DND-41 (cell line): ENCODE data around the gene GPRC5D.

Experiments used
- ATAC-seq: fragments of 200-7000 bp; cut with Tn5 transposase; 3 replicates; pipeline ENCODE4 v1.9.1; 2021; ENCODE audit warnings: low read depth; ENCODE audit not compliant: insufficient read depth
- DNase-seq: peaks from one replicate; pipeline ENCODE4 v3.0.0-alpha.2; 2020
- H2AFZ ChIP-seq: 2 replicates; pipeline ENCODE4 v1.6.0; 2012; ENCODE audit warnings: low read depth, low read length
- H3K27ac ChIP-seq: 2 replicates; pipeline ENCODE4 v1.5.1; 2012; ENCODE audit warnings: low read length, inconsistent platforms
- H3K27me3 ChIP-seq: fragments of 200-600 bp; sonication (generic); 2 replicates; pipeline ENCODE4 v1.6.0; 2012; ENCODE audit warnings: low read length, mild to moderate bottlenecking, inconsistent platforms; ENCODE audit not compliant: insufficient read depth, poor library complexity
- H3K36me3 ChIP-seq: 2 replicates; pipeline ENCODE4 v1.5.1; 2012; ENCODE audit warnings: low read length, inconsistent platforms; ENCODE audit not compliant: insufficient read depth
- H3K4me1 ChIP-seq: 2 replicates; pipeline ENCODE4 v1.5.1; 2012; ENCODE audit warnings: mild to moderate bottlenecking, low read length; ENCODE audit not compliant: insufficient read depth
- H3K4me2 ChIP-seq: 2 replicates; pipeline ENCODE4 v1.6.0; 2012; ENCODE audit warnings: mild to moderate bottlenecking, moderate library complexity, low read length, inconsistent platforms; ENCODE audit not compliant: insufficient read depth
- H3K4me3 ChIP-seq, 2 experiments: fragments of 200-600 bp in 1 of 2; shearing (Covaris generic) in 1 of 2; 2 replicates each; pipeline ENCODE4 v1.5.1; 2012 to 2016; ENCODE audit warnings: inconsistent platforms in 2 of 2, low read length in 2 of 2, mild to moderate bottlenecking in 2 of 2, low read depth in 1 of 2, moderate library complexity in 1 of 2
- H3K79me2 ChIP-seq: 2 replicates; pipeline ENCODE4 v1.6.0; 2012; ENCODE audit warnings: low read length, inconsistent platforms; ENCODE audit not compliant: insufficient read depth
- H3K9ac ChIP-seq: 2 replicates; pipeline ENCODE4 v1.6.0; 2012; ENCODE audit warnings: low read depth, mild to moderate bottlenecking, inconsistent platforms, low read length, moderate library complexity
- H3K9me3 ChIP-seq: 2 replicates; pipeline ENCODE4 v1.5.1; 2012; ENCODE audit warnings: low read length, moderate library complexity, mild to moderate bottlenecking, inconsistent platforms; ENCODE audit not compliant: insufficient read depth, severe bottlenecking
- H4K20me1 ChIP-seq: 2 replicates; pipeline ENCODE4 v1.6.0; 2012; ENCODE audit warnings: low read length; ENCODE audit not compliant: insufficient read depth
- EZH2 ChIP-seq: IDR thresholded peaks from 3 replicates; pipeline ENCODE4 v1.6.1; 2012; ENCODE audit warnings: borderline replicate concordance, low read depth, mild to moderate bottlenecking, moderate library complexity, low read length, inconsistent platforms; ENCODE audit not compliant: severe bottlenecking
- TF ChIP-seq, protein P1 (sequence below): IDR thresholded peaks from 2 replicates; pipeline ENCODE4 v1.5.1; 2012; ENCODE audit warnings: borderline replicate concordance, low read length, moderate library complexity, mild to moderate bottlenecking; ENCODE audit not compliant: poor library complexity, severe bottlenecking; ENCODE audit errors: extremely low read depth

Gene GPRC5D

DNA sequence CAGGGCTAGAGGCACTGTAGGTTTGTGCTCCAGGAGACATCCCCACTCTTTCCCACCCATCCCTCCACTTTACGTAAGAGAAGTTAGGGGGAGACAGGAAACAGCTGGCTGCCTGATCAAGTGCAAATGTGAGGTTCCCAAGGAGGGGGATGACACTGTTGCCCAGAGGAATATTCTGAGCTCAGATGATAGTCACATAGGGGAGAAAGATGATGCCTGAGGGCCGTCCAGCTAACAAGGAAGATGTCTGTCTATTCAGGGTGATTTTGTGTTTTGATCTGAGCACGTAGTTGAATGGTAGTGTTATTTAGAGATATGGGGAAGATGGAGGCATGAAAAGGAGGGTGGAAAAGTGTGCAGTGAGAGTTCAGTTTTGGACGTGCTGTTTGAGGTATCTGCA is 13.9 kb upstream of the GPRC5D start:
- TF ChIP-seq, protein P1, sequence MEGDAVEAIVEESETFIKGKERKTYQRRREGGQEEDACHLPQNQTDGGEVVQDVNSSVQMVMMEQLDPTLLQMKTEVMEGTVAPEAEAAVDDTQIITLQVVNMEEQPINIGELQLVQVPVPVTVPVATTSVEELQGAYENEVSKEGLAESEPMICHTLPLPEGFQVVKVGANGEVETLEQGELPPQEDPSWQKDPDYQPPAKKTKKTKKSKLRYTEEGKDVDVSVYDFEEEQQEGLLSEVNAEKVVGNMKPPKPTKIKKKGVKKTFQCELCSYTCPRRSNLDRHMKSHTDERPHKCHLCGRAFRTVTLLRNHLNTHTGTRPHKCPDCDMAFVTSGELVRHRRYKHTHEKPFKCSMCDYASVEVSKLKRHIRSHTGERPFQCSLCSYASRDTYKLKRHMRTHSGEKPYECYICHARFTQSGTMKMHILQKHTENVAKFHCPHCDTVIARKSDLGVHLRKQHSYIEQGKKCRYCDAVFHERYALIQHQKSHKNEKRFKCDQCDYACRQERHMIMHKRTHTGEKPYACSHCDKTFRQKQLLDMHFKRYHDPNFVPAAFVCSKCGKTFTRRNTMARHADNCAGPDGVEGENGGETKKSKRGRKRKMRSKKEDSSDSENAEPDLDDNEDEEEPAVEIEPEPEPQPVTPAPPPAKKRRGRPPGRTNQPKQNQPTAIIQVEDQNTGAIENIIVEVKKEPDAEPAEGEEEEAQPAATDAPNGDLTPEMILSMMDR: no peak
- TF ChIP-seq EZH2: no peak
- DNase-seq (no peak), ATAC-seq (no peak)
- no peak overlapping the region for H3K9ac ChIP-seq
- H3K27me3 ChIP-seq: no peaks in the 10 kb centered on the region
- H3K79me2 ChIP-seq: no peaks in the 10 kb centered on the region
- H3K4me3 ChIP-seq: no peak overlapping the region
- H3K4me2 ChIP-seq: no peak overlapping the region
- H3K9me3 ChIP-seq: no peaks in the 10 kb centered on the region
- no peak overlapping the region for H2AFZ ChIP-seq
- H3K27ac ChIP-seq: no peak overlapping the region
- no peaks in the 10 kb centered on the region for H3K36me3 ChIP-seq
- H3K4me1 ChIP-seq: no peaks in the 10 kb centered on the region
- H4K20me1 ChIP-seq: no peaks in the 10 kb centered on the region

- Histone ChIP-seq H3K27ac (no peak overlapping the region), H3K9me3 (no peaks in the 10 kb centered on the region), H3K4me1 (no peaks in the 10 kb centered on the region), H3K4me3 (no peak overlapping the region), H2AFZ (no peak overlapping the region), H3K4me2 (no peak overlapping the region), H3K79me2 (no peaks in the 10 kb centered on the region), H3K27me3 (no peaks in the 10 kb centered on the region), H3K36me3 (no peaks in the 10 kb centered on the region), H4K20me1 (no peaks in the 10 kb centered on the region), H3K9ac (no peak overlapping the region)
- TF ChIP-seq, protein P1: no peak
- ATAC-seq (peak; percentile 64), DNase-seq (no peak)
Observed at GRCh38 chr12:12964255-12964654, 12.3 kb upstream of the GPRC5D start.

GRCh38 chr12:12960639-12961209 is 8.8 kb upstream of the GPRC5D start:
- no peaks in the 10 kb centered on the region for H3K9me3 ChIP-seq
- no peak overlapping the region for H3K27ac ChIP-seq
- no peak overlapping the region for H3K4me3 ChIP-seq
- H3K4me1 ChIP-seq: no peaks in the 10 kb centered on the region
- H3K36me3 ChIP-seq: no peaks in the 10 kb centered on the region
- ATAC-seq (no peak), DNase-seq (no peak)
- H3K27me3 ChIP-seq: no peaks in the 10 kb centered on the region
- no peak overlapping the region for H3K4me2 ChIP-seq
- no peak overlapping the region for H3K9ac ChIP-seq
- TF ChIP-seq, protein P1: no peak
- TF ChIP-seq EZH2: no peak
- H4K20me1 ChIP-seq: no peaks in the 10 kb centered on the region
- H3K79me2 ChIP-seq: no peaks in the 10 kb centered on the region
- H2AFZ ChIP-seq: no peak overlapping the region

DNA sequence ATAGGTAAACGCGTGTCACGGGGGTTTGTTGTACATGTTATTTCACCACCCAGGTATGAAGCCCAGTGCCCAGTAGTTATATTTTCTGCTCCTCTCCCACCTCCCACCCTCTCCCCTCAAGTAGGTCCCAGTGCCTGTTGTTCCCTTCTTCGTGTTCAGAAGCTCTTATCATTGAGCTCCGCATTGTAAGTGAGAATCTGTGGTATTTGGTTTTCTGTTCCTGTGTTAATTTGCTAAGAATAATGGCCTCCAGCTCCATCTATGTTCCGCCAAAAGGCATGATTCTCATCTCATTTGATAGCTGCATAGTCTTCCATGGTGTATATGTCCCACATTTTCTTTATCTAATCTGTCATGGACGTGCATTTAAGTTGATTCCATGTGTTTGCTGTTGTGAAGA is 6.9 kb upstream of the GPRC5D start:
- H3K9me3 ChIP-seq: no peaks in the 10 kb centered on the region
- no peak overlapping the region for H3K27ac ChIP-seq
- H3K9ac ChIP-seq: no peak overlapping the region
- H4K20me1 ChIP-seq: no peaks in the 10 kb centered on the region
- no peak overlapping the region for H2AFZ ChIP-seq
- no peaks in the 10 kb centered on the region for H3K79me2 ChIP-seq
- DNase-seq (no peak), ATAC-seq (no peak)
- H3K4me3 ChIP-seq: no peak overlapping the region
- H3K36me3 ChIP-seq: no peaks in the 10 kb centered on the region
- H3K4me1 ChIP-seq: no peaks in the 10 kb centered on the region
- no peak overlapping the region for H3K4me2 ChIP-seq
- peaks cover 3% of the 10 kb centered on the region for H3K27me3 ChIP-seq
- TF ChIP-seq EZH2: no peak
- TF ChIP-seq, protein P1: no peak
